ENCODE data around the gene PSMD12.

GRCh38 chr17:67362173-67362572 lies 4.2 kb downstream of the PSMD12 start:
- no peak for TF ChIP-seq MAFK (IDR thresholded peaks at IDR 0.05; ENCODE audit: low read length)
- TF ChIP-seq ZBTB7A (IDR thresholded peaks at IDR 0.05; ENCODE audit: borderline replicate concordance, control insufficient read depth, low read depth, low read length): no peak
- no peak for TF ChIP-seq ZNF551 (CRISPR knock-in tag; IDR thresholded peaks at IDR 0.05)
- TF ChIP-seq BRCA1 (IDR thresholded peaks at IDR 0.05): no peak
- no peak for TF ChIP-seq BRCA1 (CRISPR knock-in tag; IDR thresholded peaks at IDR 0.05)
- TF ChIP-seq MAX (CRISPR knock-in tag; IDR thresholded peaks at IDR 0.05): no peak
- no peak for TF ChIP-seq FIP1L1 (IDR thresholded peaks at IDR 0.05; ENCODE audit: low read depth, low read length, poor library complexity, severe bottlenecking)

Data from K562 (cell line).